ENCODE measurements around the gene TPRG1L. TPM values are rescaled to one million over a fixed set of nuclear protein-coding genes. Genes with fewer than 3 reads are reported as not detected.

TPRG1L gene
- total and polyA plus RNA-seq, 8 donors = 27.3 to 42.9 (median 32.2) TPM

GRCh38 chr1:3677484-3677883 is 52.7 kb downstream of the TPRG1L start:
- Histone ChIP-seq H3K36me3 (no peaks in the 10 kb centered on the region), H3K9me3 (no peaks in the 10 kb centered on the region), H3K4me3 (no peak overlapping the region), H3K4me1 (peaks cover 0 to 31% of the 10 kb centered on the region in 2 donors), H3K27ac (peak overlapping the region in 1 of 2 donors; percentile 89), H3K27me3 (peaks cover 0 to 32% of the 10 kb centered on the region in 2 donors)
- ATAC-seq (no peak), DNase-seq (peak in 1 of 4 donors; percentile 78)
- intact Hi-C loops (cut with DNase I) = no loop called here
- no peak for TF ChIP-seq CTCF (IDR thresholded peaks at IDR 0.05)

DNA sequence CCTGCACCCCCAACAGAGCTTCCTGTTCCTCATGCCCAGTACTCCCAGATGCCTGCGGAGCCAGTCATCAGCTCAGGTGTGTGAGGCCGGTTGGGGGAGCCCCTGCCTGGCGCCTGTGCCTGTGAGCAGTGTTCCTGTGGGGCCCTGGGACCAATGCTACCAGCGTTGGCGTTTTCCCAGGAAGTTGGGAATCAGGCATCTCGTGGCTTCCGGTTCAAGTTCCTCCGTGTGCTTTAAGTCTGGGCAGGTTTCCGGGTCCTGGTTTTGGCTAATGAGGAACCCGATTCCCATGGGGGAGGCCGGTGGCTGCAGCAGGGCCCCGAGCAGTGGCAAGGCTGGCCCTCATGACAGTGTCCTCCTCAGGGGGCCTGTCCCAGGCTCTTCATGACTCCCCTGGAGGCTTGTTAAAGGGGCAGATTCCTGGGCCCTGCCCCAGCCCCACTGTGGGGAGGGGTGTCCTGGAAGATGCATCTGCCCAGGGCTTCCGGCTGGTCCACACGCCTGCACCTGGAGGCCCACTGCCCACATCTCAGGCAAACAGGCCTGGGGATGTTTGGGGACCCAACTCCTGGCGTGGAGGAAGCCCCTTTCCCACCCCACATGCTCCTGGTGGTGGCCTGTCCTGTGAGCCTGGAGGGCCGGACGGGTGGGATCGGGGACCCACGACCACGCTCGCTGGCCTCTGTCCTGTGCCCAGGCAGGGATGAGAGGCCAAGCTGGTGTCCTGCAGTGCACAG is 53.7 kb downstream of the TPRG1L start:
- peaks cover 0 to 31% of the 10 kb centered on the region in 2 donors for H3K4me1 ChIP-seq
- H3K27ac ChIP-seq = peak overlapping the region in 1 of 2 donors; percentile 89
- no peaks in the 10 kb centered on the region for H3K9me3 ChIP-seq
- intact Hi-C loops (cut with DNase I) = no loop called here
- DNase-seq (peak in 1 of 4 donors; percentile 83), ATAC-seq (no peak)
- peaks cover 0 to 25% of the 10 kb centered on the region in 2 donors for H3K27me3 ChIP-seq
- H3K36me3 ChIP-seq = no peaks in the 10 kb centered on the region
- no peak for TF ChIP-seq CTCF (IDR thresholded peaks at IDR 0.05)
- no peak overlapping the region for H3K4me3 ChIP-seq

DNA sequence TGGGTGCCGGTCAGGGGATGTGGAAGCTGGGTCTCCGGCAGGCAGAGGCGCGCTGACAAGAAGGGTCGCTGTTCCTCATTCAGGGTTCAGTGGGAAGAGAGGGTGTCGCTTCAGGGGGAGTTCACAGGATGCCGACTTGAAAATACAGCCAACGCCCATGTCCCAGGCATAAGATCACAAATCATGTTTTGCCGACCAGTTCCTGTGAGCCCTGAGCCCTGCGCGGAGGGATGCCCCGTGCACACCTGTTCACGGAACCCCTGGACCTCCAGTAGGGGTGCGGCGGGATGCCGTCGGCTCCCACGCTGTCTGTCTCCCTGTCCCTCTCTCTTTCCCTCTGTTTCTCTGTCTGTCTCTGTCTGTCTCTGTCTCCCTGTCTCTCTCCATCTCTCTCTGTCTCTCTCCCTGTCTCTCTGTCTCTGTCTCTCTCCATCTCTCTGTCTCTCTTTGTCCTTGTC is 54.3 kb downstream of the TPRG1L start:
- peak overlapping the region in 1 of 2 donors; percentile 89 for H3K27ac ChIP-seq
- DNase-seq (peak in 1 of 4 donors; percentile 76), ATAC-seq (no peak)

More for the DNA sequence above, 54.3 kb downstream of the TPRG1L start:
- intact Hi-C loops (cut with DNase I) = no loop called here
- TF ChIP-seq CTCF (IDR thresholded peaks at IDR 0.05) = no peak
- no peak overlapping the region for H3K4me3 ChIP-seq
- peaks cover 0 to 25% of the 10 kb centered on the region in 2 donors for H3K27me3 ChIP-seq
- peaks cover 0 to 36% of the 10 kb centered on the region in 2 donors for H3K4me1 ChIP-seq
- no peaks in the 10 kb centered on the region for H3K36me3 ChIP-seq
- no peaks in the 10 kb centered on the region for H3K9me3 ChIP-seq

Other genes with a start within 250 kb of the TPRG1L start
- 10 to 100 TPM; 10.3 to 11.8 TPM for gene ARHGEF16, start 170.3 kb upstream of the TPRG1L start, total RNA-seq
- gene ARHGEF16, start 170.3 kb upstream of the TPRG1L start, polyA plus RNA-seq (ENCODE audit: insufficient read length in 6 of 6) = 10 to 100 TPM in 2 of 6 donors, 1 to 10 TPM in 4; 8.3 to 11.1 (median 9.0) TPM
- 100 to 1,000 TPM in 1 of 2 donors, 10 to 100 TPM in 1; 40.6 to 108 TPM for gene MEGF6, start 13.5 kb upstream of the TPRG1L start, total RNA-seq
- 10 to 100 TPM; 46.7 to 72.6 (median 51.5) TPM for gene MEGF6, start 13.5 kb upstream of the TPRG1L start, polyA plus RNA-seq (ENCODE audit: insufficient read length in 6 of 6)
- 10 to 100 TPM; 20.2 to 23.1 TPM for gene WRAP73, start 25.1 kb downstream of the TPRG1L start, total RNA-seq
- gene WRAP73, start 25.1 kb downstream of the TPRG1L start, polyA plus RNA-seq (ENCODE audit: insufficient read length in 6 of 6) = 10 to 100 TPM; 14.3 to 21.2 (median 15.4) TPM
- 1 to 10 TPM; 1.8 to 2.7 TPM for gene TP73, start 27.5 kb downstream of the TPRG1L start, total RNA-seq
- 1 to 10 TPM; 1.6 to 2.1 (median 2.0) TPM for gene TP73, start 27.5 kb downstream of the TPRG1L start, polyA plus RNA-seq (ENCODE audit: insufficient read length in 6 of 6)
- not detected for gene CCDC27, start 127.4 kb downstream of the TPRG1L start, total RNA-seq
- gene CCDC27, start 127.4 kb downstream of the TPRG1L start, polyA plus RNA-seq (ENCODE audit: insufficient read length in 6 of 6) = under 1 TPM; 0.17 to 0.31 (median 0.25) TPM
- gene SMIM1, start 147.7 kb downstream of the TPRG1L start, total RNA-seq = 1 to 10 TPM; 6.5 TPM
- gene SMIM1, start 147.7 kb downstream of the TPRG1L start, polyA plus RNA-seq (ENCODE audit: insufficient read length in 6 of 6) = 1 to 10 TPM; 1.6 to 7.4 (median 4.4) TPM
- 10 to 100 TPM; 34.2 to 36.6 TPM for gene LRRC47, start 171.5 kb downstream of the TPRG1L start, total RNA-seq
- gene LRRC47, start 171.5 kb downstream of the TPRG1L start, polyA plus RNA-seq (ENCODE audit: insufficient read length in 6 of 6) = 10 to 100 TPM; 49.4 to 66.4 (median 53.0) TPM
- gene CEP104, start 232.2 kb downstream of the TPRG1L start, total RNA-seq = 10 to 100 TPM; 44.8 to 49.5 TPM
- 10 to 100 TPM; 32.5 to 44.8 (median 34.4) TPM for gene CEP104, start 232.2 kb downstream of the TPRG1L start, polyA plus RNA-seq (ENCODE audit: insufficient read length in 6 of 6)
- 1 to 10 TPM; 5.4 to 8.9 TPM for gene DFFB, start 232.5 kb downstream of the TPRG1L start, total RNA-seq
- 10 to 100 TPM in 5 of 6 donors, 1 to 10 TPM in 1; 9.6 to 14.7 (median 11.9) TPM for gene DFFB, start 232.5 kb downstream of the TPRG1L start, polyA plus RNA-seq (ENCODE audit: insufficient read length in 6 of 6)